ENCODE results near the gene C4orf36.

The C4orf36 gene

GRCh38 chr4:86872135-86872534 lies 20.1 kb downstream of the C4orf36 start:
- TF ChIP-seq, protein P1, sequence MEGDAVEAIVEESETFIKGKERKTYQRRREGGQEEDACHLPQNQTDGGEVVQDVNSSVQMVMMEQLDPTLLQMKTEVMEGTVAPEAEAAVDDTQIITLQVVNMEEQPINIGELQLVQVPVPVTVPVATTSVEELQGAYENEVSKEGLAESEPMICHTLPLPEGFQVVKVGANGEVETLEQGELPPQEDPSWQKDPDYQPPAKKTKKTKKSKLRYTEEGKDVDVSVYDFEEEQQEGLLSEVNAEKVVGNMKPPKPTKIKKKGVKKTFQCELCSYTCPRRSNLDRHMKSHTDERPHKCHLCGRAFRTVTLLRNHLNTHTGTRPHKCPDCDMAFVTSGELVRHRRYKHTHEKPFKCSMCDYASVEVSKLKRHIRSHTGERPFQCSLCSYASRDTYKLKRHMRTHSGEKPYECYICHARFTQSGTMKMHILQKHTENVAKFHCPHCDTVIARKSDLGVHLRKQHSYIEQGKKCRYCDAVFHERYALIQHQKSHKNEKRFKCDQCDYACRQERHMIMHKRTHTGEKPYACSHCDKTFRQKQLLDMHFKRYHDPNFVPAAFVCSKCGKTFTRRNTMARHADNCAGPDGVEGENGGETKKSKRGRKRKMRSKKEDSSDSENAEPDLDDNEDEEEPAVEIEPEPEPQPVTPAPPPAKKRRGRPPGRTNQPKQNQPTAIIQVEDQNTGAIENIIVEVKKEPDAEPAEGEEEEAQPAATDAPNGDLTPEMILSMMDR (IDR thresholded peaks at IDR 0.05; ENCODE audit: low read depth, low read length): no peak
- DNase-seq (ENCODE audit: extremely low read depth, low read depth): no peak

- TF ChIP-seq, protein P1 (IDR thresholded peaks at IDR 0.05; ENCODE audit: low read depth, low read length): no peak
- no peak for DNase-seq (ENCODE audit: extremely low read depth, low read depth)
These were observed 21.7 kb downstream of the C4orf36 start for GRCh38 chr4:86870442-86871069.

- no peak for DNase-seq (ENCODE audit: extremely low read depth, low read depth)
- TF ChIP-seq, protein P1 (IDR thresholded peaks at IDR 0.05; ENCODE audit: low read depth, low read length): no peak
These were observed 34.7 kb downstream of the C4orf36 start for GRCh38 chr4:86857341-86858052.

GRCh38 chr4:86856896-86857295 lies 35.3 kb downstream of the C4orf36 start:
- TF ChIP-seq, protein P1 (IDR thresholded peaks at IDR 0.05; ENCODE audit: low read depth, low read length): no peak
- peak; percentile 36 for DNase-seq (ENCODE audit: extremely low read depth, low read depth)

- no peak for DNase-seq (ENCODE audit: extremely low read depth, low read depth)
- TF ChIP-seq, protein P1 (IDR thresholded peaks at IDR 0.05; ENCODE audit: low read depth, low read length): no peak
These were observed 36.6 kb downstream of the C4orf36 start for GRCh38 chr4:86855572-86855971.

GRCh38 chr4:86853209-86853608 lies 39.0 kb downstream of the C4orf36 start:
- TF ChIP-seq, protein P1 (IDR thresholded peaks at IDR 0.05; ENCODE audit: low read depth, low read length): no peak
- no peak for DNase-seq (ENCODE audit: extremely low read depth, low read depth)
